NCI-H2107 treated with DMSO at 0.1 percent for 48 hours (cell line): ENCODE measurements around the gene MISFA.
"Not testable (repeated sequence)": the region's sequence is repeated elsewhere in the genome, so short reads cannot be mapped to it uniquely, and the experiment has no call there.

Source experiments
- DNase-seq: peaks from one replicate; lab custom pipeline; 2025; ENCODE audit not compliant: unreplicated experiment; lab: John Stamatoyannopoulos, UW

Gene MISFA

GRCh38 chr11:18599739-18600230 is at the start of gene MISFA:
TSS of gene MISFA (plus strand) at chr11:18599789. CDS start at chr11:18599929, 140 bp downstream.
- DNase-seq = no peak

DNA sequence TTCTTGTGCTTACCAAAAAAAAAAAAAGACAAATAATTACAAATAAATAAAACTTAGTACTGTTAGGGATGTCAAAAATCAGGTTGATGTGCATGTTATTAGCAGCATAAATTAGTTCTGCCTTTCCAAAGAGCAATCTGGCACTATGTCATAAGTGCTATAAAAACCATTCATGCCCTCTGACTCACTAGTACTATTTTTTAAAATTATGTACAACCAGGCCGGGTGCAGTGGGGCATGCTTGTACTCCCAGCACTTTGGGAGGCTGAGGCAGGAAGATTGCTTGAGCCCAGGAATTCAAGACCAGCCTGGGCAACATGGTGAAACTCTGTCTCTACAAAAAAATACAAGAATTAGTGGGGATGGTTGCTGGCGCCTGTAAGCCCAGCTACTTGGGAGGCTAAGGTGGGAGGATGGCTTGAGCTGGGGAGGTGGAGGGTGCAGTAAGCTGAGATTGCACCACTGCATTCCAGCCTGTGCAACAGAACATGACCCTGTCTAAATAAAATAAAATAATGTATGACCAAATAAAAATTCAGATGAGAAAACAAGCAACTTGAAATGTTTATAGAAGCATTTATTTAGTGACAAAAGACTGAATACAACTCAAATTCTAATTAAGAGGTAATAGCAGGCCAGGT is 36.4 kb upstream of the MISFA start:
- no peak for DNase-seq

GRCh38 chr11:18564149-18564548 is 35.4 kb upstream of the MISFA start:
- no peak for DNase-seq

DNA sequence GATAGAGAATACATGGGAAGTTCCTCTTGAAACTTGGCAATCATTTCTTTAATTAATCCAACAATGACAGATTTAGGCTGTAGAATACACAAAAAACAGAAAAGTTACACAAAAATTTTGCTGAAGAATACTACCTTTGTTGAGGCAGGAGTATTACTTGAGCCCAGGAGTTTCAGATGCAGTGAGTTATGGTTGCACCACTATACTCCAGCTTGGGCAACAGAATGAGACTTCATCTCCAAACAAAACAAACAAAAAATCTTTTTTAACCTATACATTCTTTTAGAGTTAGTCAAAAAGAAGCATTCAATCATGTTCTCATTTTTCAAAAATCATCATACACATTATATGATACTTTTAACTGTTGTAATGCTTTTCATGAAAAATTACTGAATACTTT is 33.2 kb upstream of the MISFA start:
- no peak for DNase-seq

- DNase-seq = no peak
These were observed 32.5 kb upstream of the MISFA start for GRCh38 chr11:18567081-18567480.

- DNase-seq = no peak
These were observed 24.2 kb upstream of the MISFA start for GRCh38 chr11:18575361-18575760.

DNA sequence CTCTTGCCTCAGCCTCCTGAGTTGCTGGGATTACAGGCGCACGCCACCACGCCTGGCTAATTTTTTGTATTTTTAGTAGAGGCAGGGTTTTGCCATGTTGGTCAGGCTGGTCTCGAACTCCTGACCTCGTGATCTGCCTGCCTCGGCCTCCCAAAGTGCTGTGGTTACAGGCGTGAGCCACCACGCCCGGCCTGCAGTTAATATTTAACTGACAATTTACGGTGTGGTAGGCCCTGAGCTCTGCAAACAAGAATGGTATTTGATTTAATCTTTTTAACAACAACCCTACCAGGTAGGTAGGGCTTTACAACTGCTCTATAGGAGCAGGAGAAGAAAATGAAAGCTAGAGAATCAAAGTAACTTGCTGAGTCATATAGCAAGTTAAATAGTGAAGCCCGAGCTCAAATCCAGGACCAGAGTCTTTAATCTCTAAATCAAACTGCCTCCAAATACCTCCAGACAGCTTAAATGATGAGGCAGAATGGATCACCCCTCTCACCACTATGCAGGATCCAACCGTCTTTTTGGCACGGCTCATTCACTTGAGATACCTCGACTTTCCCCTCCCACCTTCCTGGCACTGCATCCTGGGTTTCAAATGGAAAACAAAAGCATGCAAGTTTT is 20.5 kb upstream of the MISFA start:
- DNase-seq = no peak

DNA sequence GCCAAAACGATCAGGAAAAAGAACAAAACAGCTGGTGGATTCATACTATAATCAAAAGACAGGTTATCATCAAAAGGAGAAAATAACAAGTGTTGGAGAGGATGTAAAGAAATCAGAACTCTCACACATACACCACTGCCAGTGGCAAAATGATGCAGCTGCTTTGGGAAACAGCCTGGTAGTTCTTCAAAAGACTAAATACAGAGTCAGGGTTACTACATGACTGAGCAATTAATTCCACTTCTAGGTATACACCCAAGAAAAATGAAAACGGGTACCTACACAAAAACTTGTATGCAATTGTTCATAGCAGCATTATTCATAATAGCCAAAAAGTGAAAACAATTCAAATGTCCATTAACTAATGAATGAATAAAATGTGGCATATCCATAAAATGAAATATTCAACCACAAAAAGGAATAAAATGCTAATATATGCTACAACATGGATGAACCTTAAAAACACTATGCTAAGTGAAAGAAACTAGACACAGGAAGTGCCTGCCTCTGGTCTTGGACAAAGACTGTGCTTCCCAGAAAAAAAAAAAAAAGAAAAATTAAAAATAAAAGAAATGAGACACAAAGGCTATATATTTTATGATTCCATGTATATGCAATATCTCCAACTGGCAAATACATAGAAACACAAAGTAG is 19.3 kb upstream of the MISFA start:
- no peak for DNase-seq

DNA sequence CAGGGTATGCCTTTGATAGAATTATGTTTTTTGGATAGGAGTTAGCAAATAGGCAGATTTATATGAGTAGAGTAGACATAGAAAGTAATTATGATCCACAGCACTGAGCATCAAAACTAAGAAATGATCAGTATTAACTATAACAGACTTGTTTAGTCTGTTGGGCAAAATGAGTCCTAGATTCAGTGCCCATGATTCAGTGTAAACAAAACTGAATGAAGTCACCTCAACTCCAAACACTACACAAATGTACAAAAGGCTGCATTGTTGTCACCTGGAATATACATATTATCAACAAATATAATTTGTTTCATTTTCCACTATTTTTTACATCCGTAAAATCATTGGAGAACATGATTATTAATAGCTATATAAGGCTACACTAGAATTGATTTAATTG is 17.8 kb upstream of the MISFA start:
- DNase-seq = no peak

DNA sequence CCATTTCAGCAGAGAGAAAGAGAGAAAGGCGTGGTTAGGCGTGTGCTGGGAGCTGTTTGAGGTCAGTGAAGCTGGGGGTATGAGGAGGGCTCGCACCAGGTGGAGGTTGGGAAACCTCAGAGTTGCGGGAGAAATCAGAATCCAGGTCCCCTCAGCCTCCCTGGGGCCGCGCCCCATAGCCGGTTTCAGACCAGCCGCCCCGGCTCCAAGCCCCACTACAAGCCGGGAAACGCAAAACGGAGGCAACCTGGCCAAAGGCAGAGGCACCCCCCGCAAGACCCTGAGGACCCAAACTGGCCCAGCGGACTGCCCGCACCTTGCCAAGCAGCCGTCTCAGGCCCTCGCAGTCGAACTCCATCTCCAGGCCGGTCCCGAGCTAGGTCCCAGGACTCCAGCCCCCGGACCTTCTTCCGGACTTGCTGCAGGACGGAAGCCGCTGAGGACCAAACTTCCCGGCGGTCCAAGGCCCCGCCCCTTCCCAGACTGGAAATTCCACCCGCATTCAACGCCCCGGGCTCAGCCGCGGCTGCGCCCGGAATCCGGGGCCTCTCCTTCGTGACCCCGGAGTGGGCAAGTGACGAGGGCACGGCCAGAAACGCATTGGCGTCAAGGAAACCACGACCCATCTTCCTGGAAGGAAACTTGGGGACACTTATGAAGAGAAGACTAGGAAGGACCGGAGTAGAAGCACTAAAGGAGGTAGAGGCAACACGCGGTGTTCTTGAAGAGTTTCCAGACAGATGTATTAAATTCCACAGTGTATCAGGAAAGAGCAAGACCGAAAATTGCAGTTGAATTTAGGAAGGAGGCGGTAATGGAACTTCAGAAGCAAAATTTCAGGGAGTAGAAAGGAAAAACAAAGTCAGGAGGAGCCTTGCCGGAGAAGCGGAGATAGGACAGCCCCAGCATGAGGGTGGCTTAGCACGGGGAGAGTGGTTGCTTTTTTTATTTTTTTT is 11.0 kb upstream of the MISFA start, which contains the start of gene UEVLD:
TSS of gene UEVLD (minus strand) at position 438 of the 956 bp plus-strand sequence. CDS start at position 358, 80 bp downstream.
- DNase-seq = peak; percentile 51

- no peak for DNase-seq
These were observed 9.0 kb upstream of the MISFA start for GRCh38 chr11:18590571-18590970.

- not testable (repeated sequence) for DNase-seq
These were observed 5.5 kb upstream of the MISFA start for GRCh38 chr11:18594088-18594487.

DNA sequence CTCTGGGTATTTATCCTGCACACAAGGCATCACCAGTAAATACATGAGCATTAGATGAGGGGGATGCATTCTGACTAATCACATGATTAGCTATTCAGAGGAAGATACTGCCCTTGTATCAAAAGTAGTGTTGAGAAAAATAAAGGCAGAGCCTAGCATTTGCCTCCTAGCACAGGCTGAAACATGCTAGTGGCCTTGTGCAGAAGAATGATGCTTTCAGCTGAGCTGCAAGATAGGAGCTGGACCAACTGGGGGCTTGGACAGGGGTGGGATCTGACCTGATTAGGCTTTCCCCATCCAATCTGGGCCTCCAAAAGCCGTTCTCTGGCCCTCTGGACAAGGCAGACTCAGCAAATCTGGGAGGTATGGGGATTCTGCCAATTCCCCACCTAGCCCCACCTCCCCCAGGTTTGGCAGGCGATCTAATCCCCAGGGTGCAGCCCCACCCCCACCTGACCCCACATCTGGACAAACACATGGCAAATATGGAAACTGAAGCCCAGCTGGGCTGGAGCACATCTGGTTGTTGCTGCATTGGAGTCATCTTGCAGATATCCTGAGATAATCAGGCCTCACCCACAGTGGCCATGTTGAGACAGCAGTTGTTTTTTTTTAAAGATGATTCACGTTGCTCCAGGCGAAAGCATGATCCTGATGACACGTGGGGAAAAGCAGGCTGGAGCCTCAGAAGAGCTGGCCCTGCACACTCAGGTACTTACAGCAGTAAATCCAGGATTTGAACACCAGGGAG is 4.4 kb upstream of the MISFA start:
- DNase-seq = no peak

DNA sequence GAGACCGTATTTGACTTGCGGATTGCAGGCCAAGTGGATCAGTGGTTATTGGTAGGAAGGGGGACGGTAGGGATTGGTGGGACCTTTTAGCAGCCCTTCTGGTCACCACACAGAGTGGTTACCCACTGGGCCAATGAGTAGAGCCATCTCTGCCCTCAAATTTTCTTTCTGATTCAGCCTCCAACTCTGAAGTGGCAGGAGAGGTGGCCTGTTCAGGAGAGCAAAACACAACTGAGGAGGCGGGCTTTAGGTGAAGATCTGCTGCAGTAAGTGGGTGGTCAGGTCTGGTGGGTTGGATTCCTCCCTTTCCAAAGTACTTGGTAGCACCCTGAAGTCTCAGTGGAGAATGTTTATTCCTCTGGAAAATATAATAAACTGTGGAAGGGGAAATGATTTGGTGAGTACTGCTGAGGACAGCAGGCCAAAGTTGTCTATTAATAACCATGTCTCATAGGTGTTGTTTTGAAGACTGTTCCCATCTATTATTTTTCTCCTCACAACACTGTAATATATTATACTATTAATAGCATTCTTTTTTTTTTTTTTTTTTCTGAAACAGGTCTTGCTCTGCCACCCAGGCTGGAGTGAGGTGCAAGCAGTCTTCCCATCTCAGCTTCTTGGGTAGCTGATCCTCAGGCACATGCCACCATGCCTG is 1.5 kb downstream of the MISFA start:
- no peak for DNase-seq

DNA sequence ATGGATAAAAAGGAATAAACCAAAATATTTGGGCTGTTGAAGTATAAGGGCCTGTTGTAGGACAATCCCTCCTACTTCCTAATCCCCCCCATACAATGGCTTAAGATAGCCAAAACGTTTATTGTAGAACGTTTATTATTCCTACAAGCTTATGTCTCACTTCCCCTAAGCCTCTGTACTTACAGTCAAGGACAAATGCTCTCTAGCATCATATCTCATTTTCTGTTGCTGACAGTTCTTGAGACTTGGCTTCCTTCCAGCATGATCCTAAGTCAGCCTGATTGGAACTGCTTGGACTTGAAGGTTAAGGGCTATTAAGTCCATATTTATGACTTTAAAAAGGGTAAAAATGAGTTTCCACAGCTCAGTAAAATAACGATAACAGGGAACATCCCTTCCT is 8.8 kb downstream of the MISFA start:
- no peak for DNase-seq

GRCh38 chr11:18611196-18611595 is 11.6 kb downstream of the MISFA start:
- DNase-seq = no peak

DNA sequence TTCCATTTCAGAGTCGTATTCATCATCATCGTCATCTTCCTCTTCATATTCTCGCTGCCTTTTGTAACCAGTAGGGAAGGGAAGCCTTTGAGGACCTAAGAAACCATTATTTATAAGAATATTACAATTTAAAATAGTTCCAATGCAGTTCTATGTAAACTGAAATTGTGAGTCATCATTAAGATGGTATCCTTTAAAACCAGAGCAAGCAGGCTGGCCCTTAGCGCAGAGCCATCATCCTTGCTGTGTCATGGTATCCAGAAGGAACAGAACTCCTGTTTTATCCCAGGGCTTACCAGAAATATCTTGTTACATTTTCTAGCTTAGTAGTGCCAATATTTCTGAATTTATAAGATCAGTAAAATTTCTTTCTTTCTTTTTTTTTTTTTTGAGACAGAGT is 12.8 kb downstream of the MISFA start:
- DNase-seq = no peak

GRCh38 chr11:18614667-18615066 is 15.1 kb downstream of the MISFA start:
- DNase-seq = no peak

DNA sequence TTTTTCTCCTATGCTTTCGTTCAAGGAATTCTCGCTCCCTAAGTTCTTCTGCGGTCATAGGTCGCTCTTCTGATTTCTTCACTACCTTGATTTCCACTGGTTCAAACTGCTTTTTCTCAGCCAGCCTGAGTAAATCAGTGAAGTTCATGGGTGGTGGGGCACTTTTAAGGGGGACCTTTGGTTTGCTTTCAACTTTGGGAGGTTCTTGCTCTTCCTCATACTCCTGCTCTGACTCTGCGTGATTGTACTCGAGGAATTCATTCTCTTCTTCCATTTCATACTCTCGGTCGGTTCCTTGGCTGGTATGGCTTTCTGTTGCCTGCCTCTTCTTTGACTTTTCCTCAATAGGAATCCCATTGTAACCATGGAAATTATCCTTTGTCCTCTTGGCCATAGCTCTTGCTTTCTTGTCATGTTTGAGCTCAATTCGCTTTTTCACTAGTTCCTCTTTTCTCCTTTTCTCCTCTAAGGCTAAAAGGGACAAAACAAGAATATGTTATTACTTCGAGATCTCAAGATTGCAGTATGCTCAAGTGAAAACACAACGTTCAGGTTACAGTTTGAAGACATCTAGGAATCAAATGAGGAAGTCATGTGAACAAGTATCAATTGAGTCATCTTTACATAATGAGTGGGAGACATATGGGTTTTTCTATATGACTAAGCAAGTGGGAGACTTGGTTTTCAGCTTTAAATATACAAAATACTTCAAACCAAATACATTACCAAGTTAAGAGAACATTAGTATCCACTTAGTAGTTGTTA is 16.2 kb downstream of the MISFA start:
- no peak for DNase-seq
